ENCODE measurements around the gene ARHGAP8. TPM values are rescaled to one million over a fixed set of nuclear protein-coding genes. Genes with fewer than 3 reads are reported as not detected.

Gene ARHGAP8
- total and polyA plus RNA-seq, 2 of the 13 experiments (the other 11 are each of a cell fraction or from before 2014, with no cell fraction given), result 0.07 TPM; not detected in 1

DNA sequence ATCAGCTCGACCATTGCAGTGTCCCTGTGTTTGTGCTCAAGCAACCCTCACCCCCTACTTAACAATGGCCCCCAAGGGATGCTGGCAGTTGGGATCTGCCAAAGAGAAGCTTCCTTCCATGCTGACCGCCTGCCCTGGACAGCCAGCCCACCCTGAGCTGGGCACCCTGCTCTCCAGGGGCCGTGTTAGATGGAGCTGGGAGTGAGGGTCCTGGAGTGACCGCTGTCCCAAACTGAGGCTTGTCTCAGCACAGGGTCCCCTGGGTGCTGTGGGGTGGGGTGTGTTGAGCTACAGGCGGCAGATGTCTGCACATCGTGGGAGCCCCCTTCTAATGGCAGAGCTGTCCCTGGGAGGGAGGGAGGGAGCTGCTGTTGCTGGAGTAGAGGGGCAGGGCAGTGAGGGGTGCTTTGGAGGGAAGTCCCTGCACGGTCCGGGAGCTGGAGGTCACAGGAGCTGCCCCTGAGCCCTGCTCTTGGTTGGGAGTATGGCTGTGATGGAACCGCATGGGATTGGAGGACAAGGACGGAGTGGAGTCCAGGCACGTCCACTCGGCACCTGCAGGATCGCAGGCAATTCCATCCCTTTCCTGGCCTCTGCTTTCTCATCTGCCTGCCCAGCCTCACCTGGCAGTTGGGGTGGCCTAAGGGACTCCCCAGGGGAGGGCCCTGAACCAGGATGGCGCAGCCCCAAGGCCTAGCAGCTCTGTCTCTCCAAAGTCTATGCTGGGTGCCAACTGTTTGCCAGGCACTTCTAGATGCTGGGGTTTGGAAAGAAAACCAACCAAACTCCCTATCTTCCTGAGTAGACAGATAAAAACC is 126.3 kb downstream of the ARHGAP8 start:
- BruUV-seq (replicated peaks), result no TSS peak
- Histone ChIP-seq H3K36me3 (replicated peaks in 1 of 2; ENCODE audit: control insufficient read depth in 1 of 2, insufficient read depth in 2 of 2, low read length in 2 of 2) (no peaks in the 10 kb centered on the region), H3K9ac (ENCODE audit: insufficient read depth, low read depth, low read length) (no peak overlapping the region), H3K27ac (ENCODE audit: extremely low read length, insufficient read depth, low read length) (no peak overlapping the region), H3K4me3 (replicated peaks in 1 of 3; ENCODE audit: insufficient read depth in 1 of 3, low read depth in 2 of 3, low read length in 3 of 3) (no peak overlapping the region), H2AFZ (ENCODE audit: low read length) (no peak overlapping the region), H3K9me3 (ENCODE audit: low read length) (0 out of 2 replicates have a peak, but pooled peaks cover 6% of the 10 kb centered on the region), H3K79me2 (ENCODE audit: insufficient read depth, low read length) (no peaks in the 10 kb centered on the region), H3K4me1 (ENCODE audit: insufficient read depth, low read length) (no peaks in the 10 kb centered on the region), H3K27me3 (ENCODE audit: control insufficient read depth in 1 of 2, insufficient read depth in 2 of 2, low read length in 2 of 2) (peaks cover 5 to 34% of the 10 kb centered on the region in 2 experiments; a peak in 3 of 5 replicates), H4K20me1 (ENCODE audit: insufficient read depth, low read length) (no peaks in the 10 kb centered on the region), H3K4me2 (ENCODE audit: low read depth, low read length) (no peak overlapping the region)
- ChIA-PET POLR2A (no interaction called here), CTCF (ENCODE audit: low intra/inter-chr PET ratio, low total read pairs) (no interaction called here)
- FAIRE-seq (no peak), DNase-seq (ENCODE audit: low spot score) (no peak), ATAC-seq (no peak)
- 5% methylated on average over 4 of the region's 14 CpGs for WGBS (ENCODE audit: low lambda C conversion rate)
- in situ Hi-C loops (cut with HindIII; ENCODE audit: extremely low pct_ligation_motif_present, low pct_unique_long_range_greater_than_20kb) (no loop called here), intact Hi-C loops (cut with micrococcal nuclease; ENCODE audit: unreplicated experiment) (no loop called here)
- TF ChIP-seq MED8 (CRISPR knock-in tag; IDR thresholded peaks at IDR 0.05; ENCODE audit: insufficient replicate concordance) (no peak), KLF16 (CRISPR knock-in tag; IDR thresholded peaks at IDR 0.05) (no peak), EP300 (IDR thresholded peaks at IDR 0.05; ENCODE audit: low read depth in 2 of 2, low read length in 2 of 2) (no peak), EP300 (CRISPR knock-in tag; IDR thresholded peaks at IDR 0.05; ENCODE audit: borderline replicate concordance) (no peak), ZBTB7B (CRISPR knock-in tag; IDR thresholded peaks at IDR 0.05) (no peak), ZNF20 (CRISPR knock-in tag; IDR thresholded peaks at IDR 0.05) (no peak)
- TF ChIP-seq, protein P1, sequence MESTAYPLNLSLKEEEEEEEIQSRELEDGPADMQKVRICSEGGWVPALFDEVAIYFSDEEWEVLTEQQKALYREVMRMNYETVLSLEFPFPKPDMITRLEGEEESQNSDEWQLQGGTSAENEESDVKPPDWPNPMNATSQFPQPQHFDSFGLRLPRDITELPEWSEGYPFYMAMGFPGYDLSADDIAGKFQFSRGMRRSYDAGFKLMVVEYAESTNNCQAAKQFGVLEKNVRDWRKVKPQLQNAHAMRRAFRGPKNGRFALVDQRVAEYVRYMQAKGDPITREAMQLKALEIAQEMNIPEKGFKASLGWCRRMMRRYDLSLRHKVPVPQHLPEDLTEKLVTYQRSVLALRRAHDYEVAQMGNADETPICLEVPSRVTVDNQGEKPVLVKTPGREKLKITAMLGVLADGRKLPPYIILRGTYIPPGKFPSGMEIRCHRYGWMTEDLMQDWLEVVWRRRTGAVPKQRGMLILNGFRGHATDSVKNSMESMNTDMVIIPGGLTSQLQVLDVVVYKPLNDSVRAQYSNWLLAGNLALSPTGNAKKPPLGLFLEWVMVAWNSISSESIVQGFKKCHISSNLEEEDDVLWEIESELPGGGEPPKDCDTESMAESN (CRISPR knock-in tag; conservative IDR thresholded peaks at IDR 0.05), result no peak
- TF ChIP-seq, protein P2, sequence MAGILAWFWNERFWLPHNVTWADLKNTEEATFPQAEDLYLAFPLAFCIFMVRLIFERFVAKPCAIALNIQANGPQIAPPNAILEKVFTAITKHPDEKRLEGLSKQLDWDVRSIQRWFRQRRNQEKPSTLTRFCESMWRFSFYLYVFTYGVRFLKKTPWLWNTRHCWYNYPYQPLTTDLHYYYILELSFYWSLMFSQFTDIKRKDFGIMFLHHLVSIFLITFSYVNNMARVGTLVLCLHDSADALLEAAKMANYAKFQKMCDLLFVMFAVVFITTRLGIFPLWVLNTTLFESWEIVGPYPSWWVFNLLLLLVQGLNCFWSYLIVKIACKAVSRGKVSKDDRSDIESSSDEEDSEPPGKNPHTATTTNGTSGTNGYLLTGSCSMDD (CRISPR knock-in tag; IDR thresholded peaks at IDR 0.05), result no peak
